ENCODE measurements around the gene TEAD4. TPM values are rescaled to one million over a fixed set of nuclear protein-coding genes. Genes with fewer than 3 reads are reported as not detected.

Gene TEAD4
- total RNA-seq, 4 donors from 2014 or later: 28.5 to 50.9 (median 37.0) TPM

DNA sequence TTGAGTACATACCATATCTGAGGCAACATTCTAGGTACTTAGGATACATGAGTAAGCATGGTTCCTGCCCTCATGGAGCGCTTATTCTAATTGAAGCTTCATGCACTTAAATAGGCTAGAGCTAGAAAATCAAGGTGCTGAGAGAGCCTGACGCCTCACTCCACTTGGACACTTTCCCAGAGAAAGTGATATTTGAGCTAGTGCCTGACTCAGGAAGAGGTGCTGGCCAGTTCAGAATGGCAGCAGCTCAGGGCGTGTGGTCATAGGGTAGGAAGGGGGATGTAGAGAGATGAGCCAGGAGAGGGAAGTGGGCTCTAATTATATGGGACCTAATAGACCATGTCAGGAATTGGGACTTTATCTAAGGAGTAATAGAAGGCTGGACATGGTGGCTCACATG, 35.2 kb upstream of the TEAD4 start:
- Histone ChIP-seq H3K36me3 (peaks cover 3 to 12% of the 10 kb centered on the region in 2 donors), H3K27me3 (no peaks in the 10 kb centered on the region), H3K9me3 (no peaks in the 10 kb centered on the region), H3K4me3 (replicated peaks in 1 of 3) (no peak overlapping the region), H3K4me1 (peaks cover 0 to 12% of the 10 kb centered on the region in 2 donors), H3K27ac (no peak overlapping the region)
- intact Hi-C loops (cut with DNase I): no loop called here
- WGBS, 2 donors: 86 to 92% methylated on average over 3 of the region's 3 CpGs
- TF ChIP-seq POLR2A (IDR thresholded peaks at IDR 0.05): no peak
- TF ChIP-seq, protein P1, sequence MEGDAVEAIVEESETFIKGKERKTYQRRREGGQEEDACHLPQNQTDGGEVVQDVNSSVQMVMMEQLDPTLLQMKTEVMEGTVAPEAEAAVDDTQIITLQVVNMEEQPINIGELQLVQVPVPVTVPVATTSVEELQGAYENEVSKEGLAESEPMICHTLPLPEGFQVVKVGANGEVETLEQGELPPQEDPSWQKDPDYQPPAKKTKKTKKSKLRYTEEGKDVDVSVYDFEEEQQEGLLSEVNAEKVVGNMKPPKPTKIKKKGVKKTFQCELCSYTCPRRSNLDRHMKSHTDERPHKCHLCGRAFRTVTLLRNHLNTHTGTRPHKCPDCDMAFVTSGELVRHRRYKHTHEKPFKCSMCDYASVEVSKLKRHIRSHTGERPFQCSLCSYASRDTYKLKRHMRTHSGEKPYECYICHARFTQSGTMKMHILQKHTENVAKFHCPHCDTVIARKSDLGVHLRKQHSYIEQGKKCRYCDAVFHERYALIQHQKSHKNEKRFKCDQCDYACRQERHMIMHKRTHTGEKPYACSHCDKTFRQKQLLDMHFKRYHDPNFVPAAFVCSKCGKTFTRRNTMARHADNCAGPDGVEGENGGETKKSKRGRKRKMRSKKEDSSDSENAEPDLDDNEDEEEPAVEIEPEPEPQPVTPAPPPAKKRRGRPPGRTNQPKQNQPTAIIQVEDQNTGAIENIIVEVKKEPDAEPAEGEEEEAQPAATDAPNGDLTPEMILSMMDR (IDR thresholded peaks at IDR 0.05): no peak
- DNase-seq: no peak

DNA sequence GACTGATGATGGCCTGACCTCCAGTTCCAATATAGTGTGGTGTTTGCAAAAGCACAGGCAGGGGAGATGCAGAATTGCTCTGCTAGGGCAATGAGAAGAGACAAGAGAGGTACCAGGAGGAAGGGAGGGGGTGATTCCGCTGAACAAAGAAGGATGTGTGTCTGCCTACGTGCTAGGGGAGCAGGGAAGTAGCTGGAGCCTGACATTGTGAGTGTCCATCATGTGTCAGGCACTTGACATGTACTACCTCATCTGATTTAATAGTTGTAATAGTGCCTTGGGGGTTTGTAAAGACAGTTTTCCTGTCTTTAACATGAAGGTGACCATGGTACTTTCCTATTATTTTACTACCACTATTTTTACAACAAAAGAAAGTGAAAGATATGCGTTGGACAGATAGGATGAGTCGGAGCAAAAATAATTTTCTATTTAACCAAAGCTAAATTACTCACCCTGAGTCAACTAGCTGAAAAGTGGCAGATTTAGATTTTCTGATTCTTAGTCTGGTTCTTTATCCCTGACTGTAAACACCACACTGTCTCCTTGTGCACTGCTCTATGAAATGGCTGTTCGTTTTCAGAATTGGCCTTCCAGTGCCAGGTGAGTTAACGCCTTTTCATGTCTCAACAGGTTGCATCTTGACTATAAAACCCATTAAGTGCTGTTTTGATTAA, 33.7 kb upstream of the TEAD4 start:
- no peak overlapping the region for H3K27ac ChIP-seq
- intact Hi-C loops (cut with DNase I): no loop called here
- peaks cover 0 to 12% of the 10 kb centered on the region in 2 donors for H3K4me1 ChIP-seq
- no peaks in the 10 kb centered on the region for H3K9me3 ChIP-seq
- H3K4me3 ChIP-seq (replicated peaks in 1 of 3): no peak overlapping the region
- no peaks in the 10 kb centered on the region for H3K27me3 ChIP-seq
- DNase-seq: no peak
- no peak for TF ChIP-seq POLR2A (IDR thresholded peaks at IDR 0.05)
- TF ChIP-seq, protein P1 (IDR thresholded peaks at IDR 0.05): no peak
- 90 to 91% methylated on average over 6 of the region's 6 CpGs for WGBS, 2 donors
- H3K36me3 ChIP-seq: peaks cover 3 to 12% of the 10 kb centered on the region in 2 donors

DNA sequence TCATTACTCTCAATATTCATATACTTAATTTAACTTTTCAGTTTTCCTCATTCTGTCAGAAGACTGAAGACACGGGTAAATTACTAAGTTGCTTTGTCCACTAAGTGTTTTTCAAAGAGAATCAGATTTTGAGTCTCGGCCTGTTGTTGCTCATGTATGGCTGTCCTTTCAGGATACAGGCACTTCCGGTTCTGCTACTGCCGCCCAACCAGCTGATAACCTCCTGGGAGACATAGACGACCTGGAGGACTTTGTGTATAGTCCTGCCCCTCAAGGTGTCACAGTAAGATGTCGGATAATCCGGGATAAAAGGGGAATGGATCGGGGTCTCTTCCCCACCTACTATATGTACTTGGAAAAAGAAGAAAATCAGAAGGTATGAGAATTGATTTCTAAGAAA, 28.3 kb upstream of the TEAD4 start:
- H3K4me1 ChIP-seq: peaks cover 4 to 8% of the 10 kb centered on the region in 2 donors
- H3K9me3 ChIP-seq: no peaks in the 10 kb centered on the region
- H3K27ac ChIP-seq: no peak overlapping the region
- TF ChIP-seq, protein P1 (IDR thresholded peaks at IDR 0.05): no peak
- TF ChIP-seq POLR2A (IDR thresholded peaks at IDR 0.05): no peak
- intact Hi-C loops (cut with DNase I): no loop called here
- H3K27me3 ChIP-seq: no peaks in the 10 kb centered on the region
- H3K36me3 ChIP-seq: peaks cover 0 to 14% of the 10 kb centered on the region in 2 donors
- no peak overlapping the region for H3K4me3 ChIP-seq (replicated peaks in 1 of 3)
- DNase-seq: no peak
- WGBS, 2 donors: 82 to 86% methylated on average over 8 of the region's 8 CpGs

DNA sequence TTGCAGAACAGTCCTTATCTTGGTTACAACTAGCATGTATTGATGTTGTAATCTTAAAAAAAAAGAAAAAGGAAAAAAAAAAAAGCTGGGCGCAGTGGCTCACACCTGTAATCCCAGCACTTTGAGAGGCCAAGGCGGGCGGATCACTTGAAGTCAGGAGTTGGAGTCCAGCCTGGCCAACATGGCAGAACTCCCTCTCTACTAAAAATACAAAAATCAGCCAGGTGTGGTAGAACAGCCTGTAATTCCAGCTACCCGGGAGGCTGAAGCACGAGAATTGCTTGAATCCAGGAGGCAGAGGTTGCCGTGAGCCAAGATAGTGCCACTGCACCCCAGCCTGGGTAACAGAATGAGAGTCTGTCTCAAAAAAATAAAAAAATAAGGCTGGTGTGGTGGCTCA, 25.6 kb upstream of the TEAD4 start:
- TF ChIP-seq, protein P1 (IDR thresholded peaks at IDR 0.05): no peak
- TF ChIP-seq POLR2A (IDR thresholded peaks at IDR 0.05): no peak
- Histone ChIP-seq H3K36me3 (peaks cover 13 to 19% of the 10 kb centered on the region in 2 donors), H3K27me3 (no peaks in the 10 kb centered on the region), H3K9me3 (no peaks in the 10 kb centered on the region), H3K4me1 (peaks cover 4 to 8% of the 10 kb centered on the region in 2 donors), H3K4me3 (replicated peaks in 1 of 3) (no peak overlapping the region), H3K27ac (peak overlapping the region; percentile 52 to 70 (median 70))
- peak; percentile 82 to 86 for DNase-seq
- 38 to 54% methylated on average over 6 of the region's 6 CpGs for WGBS, 2 donors
- intact Hi-C loops (cut with DNase I): no loop called here

DNA sequence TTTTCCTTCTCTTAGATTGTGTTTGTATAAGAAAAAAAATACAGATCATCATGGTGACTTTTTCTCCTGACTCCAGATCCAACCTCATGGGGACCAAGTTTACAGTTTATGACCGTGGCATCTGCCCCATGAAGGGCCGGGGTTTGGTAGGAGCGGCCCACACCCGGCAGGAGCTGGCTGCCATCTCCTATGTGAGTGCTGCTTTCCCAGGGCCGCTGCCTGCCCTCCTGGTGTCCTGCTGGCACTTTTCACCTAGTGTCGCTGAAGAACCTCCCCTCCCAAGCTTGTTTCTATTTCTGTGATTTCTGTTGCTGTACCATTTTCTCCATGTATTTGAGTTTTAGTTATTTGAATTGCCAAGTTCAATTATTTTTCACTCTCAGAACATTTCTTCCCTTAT, 24.8 kb upstream of the TEAD4 start:
- peaks cover 18 to 24% of the 10 kb centered on the region in 2 donors for H3K36me3 ChIP-seq
- DNase-seq: no peak
- H3K4me3 ChIP-seq (replicated peaks in 1 of 3): no peak overlapping the region
- 92 to 93% methylated on average over 6 of the region's 6 CpGs for WGBS, 2 donors
- H3K4me1 ChIP-seq: peaks cover 4 to 8% of the 10 kb centered on the region in 2 donors
- H3K27ac ChIP-seq: peak overlapping the region; percentile 27 to 70 (median 52)
- intact Hi-C loops (cut with DNase I): no loop called here
- no peaks in the 10 kb centered on the region for H3K9me3 ChIP-seq
- TF ChIP-seq, protein P1 (IDR thresholded peaks at IDR 0.05): no peak
- no peaks in the 10 kb centered on the region for H3K27me3 ChIP-seq

All from thyroid gland (tissue), 4 donors.